Aorta (tissue), 5 donors: ENCODE data around the gene DYNC1H1. TPM values are rescaled to one million over a fixed set of nuclear protein-coding genes. Genes with fewer than 3 reads are reported as not detected.
A peak's percentile ranks its signal among the peaks of the same experiment; 100 is the strongest.

Experiments used
- ATAC-seq: fragments of 200-7000 bp; cut with Tn5 transposase; one replicate; pipeline ENCODE4 v1.9.1; 2022; ENCODE audit warnings: moderate library complexity; ENCODE audit not compliant: low FRiP score
- DNase-seq, 2 donors: peaks; one replicate each; pipeline ENCODE4 v3.0.0-alpha.2; 2020
- H3K27ac ChIP-seq, 2 donors: one replicate each; pipeline ENCODE4 v1.5.1; 2013; ENCODE audit warnings: low read length in 2 of 2, mild to moderate bottlenecking in 2 of 2, moderate library complexity in 2 of 2, control low read depth in 1 of 2, inconsistent platforms in 1 of 2, low read depth in 1 of 2
- H3K27me3 ChIP-seq, 2 donors: one replicate each; pipeline ENCODE4 v1.6.1; 2013; ENCODE audit warnings: control low read depth in 1 of 2, low read length in 1 of 2, mild to moderate bottlenecking in 1 of 2, moderate library complexity in 1 of 2; ENCODE audit not compliant: insufficient read depth in 2 of 2, control insufficient read depth in 1 of 2
- H3K36me3 ChIP-seq, 2 donors: one replicate each; pipeline ENCODE4 v1.6.1; 2013; ENCODE audit warnings: control low read depth in 1 of 2, low read length in 1 of 2, mild to moderate bottlenecking in 1 of 2; ENCODE audit not compliant: insufficient read depth in 2 of 2, control insufficient read depth in 1 of 2
- H3K4me1 ChIP-seq, 2 donors: one replicate each; pipeline ENCODE4 v1.6.1; 2013; ENCODE audit warnings: low read length in 2 of 2, control low read depth in 1 of 2, mild to moderate bottlenecking in 1 of 2, moderate library complexity in 1 of 2; ENCODE audit not compliant: insufficient read depth in 2 of 2, control insufficient read depth in 1 of 2
- H3K4me3 ChIP-seq, 2 donors: one replicate each; pipeline ENCODE4 v1.5.1; 2013; ENCODE audit warnings: low read length in 2 of 2, control low read depth in 1 of 2, mild to moderate bottlenecking in 1 of 2
- H3K9me3 ChIP-seq: one replicate; pipeline ENCODE4 v1.6.1; 2013; ENCODE audit warnings: mild to moderate bottlenecking, low read length; ENCODE audit not compliant: control insufficient read depth
- WGBS, 2 donors: extraction: QIAGEN DNeasy Blood & Tissue Kit; methylation state at CpG; one replicate each; pipeline ENCODE4 v1.1.7; 2013; 5-methylcytosine and 5-hydroxymethylcytosine counted together
- intact Hi-C, 2 donors: fragments of 100-400 bp; cut with DNase I; formaldehyde crosslinking; loops; one replicate each; pipeline versions ENCODE4 v1.14.2 to v1.15.0; 2022
- polyA plus RNA-seq, 2 donors: library from polyadenylated mRNA; stranded (reverse); fragments of 200-250 nt; gene quantifications; one replicate each; pipeline ENCODE4 v1.2.3, GENCODE V29; 2013
- total RNA-seq, 2 donors: library from RNA; stranded (reverse); fragmentation: NEBNext Ultra II Directional; extraction: Animal tissue kit (Norgen Biotek cat#: 25700); gene quantifications; one replicate each; pipeline ENCODE4 v1.2.1, GENCODE V29; 2021
- donor health status: healthy with polysubstance abuse.
- donor health status: Bipolar disorder and iron deficiency.
- donor health status: DM: no; HTN: no; CAD: no.
- donor health status: DM: no; HTN: no; CAD: no.
- donor health status: DM: yes; HTN: yes; CAD: no.

The DYNC1H1 gene
- total and polyA plus RNA-seq, 4 donors: 26.5 to 481 (median 301) TPM

DNA sequence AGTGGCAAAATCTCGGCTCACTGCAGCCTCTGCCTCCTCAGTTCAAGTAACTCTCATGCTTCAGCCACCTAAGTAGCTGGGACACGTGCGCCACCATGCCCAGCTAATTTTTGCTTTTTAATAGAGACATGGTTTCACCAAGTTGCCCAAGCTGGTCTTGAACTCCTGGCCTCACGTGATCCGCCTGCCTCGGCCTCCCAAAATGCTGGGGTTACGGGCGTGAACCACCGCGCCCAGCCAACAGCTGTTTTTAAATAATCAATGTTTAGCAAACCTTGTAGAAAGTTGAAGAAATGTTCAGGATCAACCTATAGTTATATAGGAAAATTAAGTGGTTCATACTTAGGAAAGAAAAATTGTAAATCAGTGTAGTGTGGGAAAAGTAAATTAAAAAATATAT lies 128.4 kb downstream of the DYNC1H1 start:
- no peaks in the 10 kb centered on the region for H3K9me3 ChIP-seq
- H3K27ac ChIP-seq: no peak overlapping the region
- H3K4me1 ChIP-seq: no peaks in the 10 kb centered on the region
- ATAC-seq (no peak), DNase-seq (no peak)
- H3K36me3 ChIP-seq: no peaks in the 10 kb centered on the region
- H3K27me3 ChIP-seq: no peaks in the 10 kb centered on the region
- intact Hi-C loops: loop anchor here in 1 of 2 donors (10.0 kb wide), 1 partner anchor 388 kb away; no protein-coding TSS in a partner anchor
- H3K4me3 ChIP-seq: no peak overlapping the region
- WGBS, 2 donors: 91 to 93% methylated on average over 10 of the region's 10 CpGs

DNA sequence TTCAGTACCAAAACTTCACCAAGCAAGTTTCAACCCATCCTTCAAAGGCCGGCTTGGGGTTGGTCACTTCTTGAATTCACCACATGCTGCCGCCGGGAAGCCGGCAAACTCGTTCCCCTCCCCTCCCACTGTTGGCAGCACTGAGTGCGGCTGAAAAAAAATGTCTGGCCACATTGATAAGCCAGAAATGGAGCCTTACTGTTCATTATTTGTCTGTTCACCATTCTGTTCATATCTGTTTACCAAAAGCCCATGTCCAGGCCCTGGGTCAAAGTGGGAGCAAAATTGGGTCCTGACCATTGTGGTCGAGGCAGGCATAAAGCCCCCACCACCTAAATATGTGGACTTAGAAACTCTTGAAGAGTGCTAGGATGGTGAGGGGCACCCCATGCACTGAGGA lies 129.7 kb downstream of the DYNC1H1 start:
- Histone ChIP-seq H3K4me1 (no peaks in the 10 kb centered on the region), H3K4me3 (no peak overlapping the region), H3K27me3 (no peaks in the 10 kb centered on the region), H3K9me3 (no peaks in the 10 kb centered on the region), H3K36me3 (no peaks in the 10 kb centered on the region), H3K27ac (no peak overlapping the region)
- DNase-seq: peak in 1 of 2 donors; percentile 57
- 43 to 57% methylated on average over 7 of the region's 7 CpGs for WGBS, 2 donors
- no peak for ATAC-seq
- intact Hi-C loops: loop anchor here in 1 of 2 donors (10.0 kb wide), 1 partner anchor 389 kb away; no protein-coding TSS in a partner anchor

DNA sequence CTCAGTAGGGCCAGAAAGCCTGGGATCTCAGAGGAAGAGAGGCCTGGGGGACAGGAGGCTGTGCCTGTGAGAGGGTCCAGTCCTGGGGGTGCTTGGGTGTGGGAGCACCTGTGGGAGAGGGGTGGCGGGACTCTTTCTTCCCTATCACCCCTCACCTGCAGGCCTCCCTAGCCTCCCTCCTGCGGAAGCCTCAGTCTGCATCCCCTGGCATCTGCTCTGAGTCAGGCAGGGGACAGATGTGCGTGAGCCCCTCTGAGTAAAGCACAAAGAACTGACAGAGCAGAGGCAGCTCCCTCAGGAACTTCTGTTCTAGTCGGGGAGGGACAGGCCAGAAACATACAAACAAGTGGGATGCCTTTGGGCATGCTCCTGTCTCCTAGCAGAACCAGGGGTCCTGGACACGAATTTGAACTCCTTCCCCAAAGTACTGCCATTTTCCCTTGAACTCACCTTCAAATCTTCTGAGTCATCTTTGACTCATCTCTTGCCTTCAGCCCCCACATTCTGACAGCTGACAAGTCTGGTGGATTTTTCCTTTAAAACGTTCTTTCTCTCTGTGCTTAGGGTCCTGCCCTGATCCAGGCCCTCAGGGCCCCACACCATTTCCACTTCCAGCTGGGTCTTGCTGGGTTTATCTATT lies 131.0 kb downstream of the DYNC1H1 start:
- H3K9me3 ChIP-seq: no peaks in the 10 kb centered on the region
- DNase-seq (no peak), ATAC-seq (no peak)
- H3K36me3 ChIP-seq: no peaks in the 10 kb centered on the region
- H3K27ac ChIP-seq: no peak overlapping the region
- WGBS, 2 donors: 85 to 88% methylated on average over 6 of the region's 6 CpGs
- H3K4me3 ChIP-seq: no peak overlapping the region
- H3K27me3 ChIP-seq: no peaks in the 10 kb centered on the region
- intact Hi-C loops: loop anchor here (5.0 to 10.0 kb wide), 2 partner anchors 48 to 391 kb away; no protein-coding TSS in a partner anchor
- no peaks in the 10 kb centered on the region for H3K4me1 ChIP-seq

DNA sequence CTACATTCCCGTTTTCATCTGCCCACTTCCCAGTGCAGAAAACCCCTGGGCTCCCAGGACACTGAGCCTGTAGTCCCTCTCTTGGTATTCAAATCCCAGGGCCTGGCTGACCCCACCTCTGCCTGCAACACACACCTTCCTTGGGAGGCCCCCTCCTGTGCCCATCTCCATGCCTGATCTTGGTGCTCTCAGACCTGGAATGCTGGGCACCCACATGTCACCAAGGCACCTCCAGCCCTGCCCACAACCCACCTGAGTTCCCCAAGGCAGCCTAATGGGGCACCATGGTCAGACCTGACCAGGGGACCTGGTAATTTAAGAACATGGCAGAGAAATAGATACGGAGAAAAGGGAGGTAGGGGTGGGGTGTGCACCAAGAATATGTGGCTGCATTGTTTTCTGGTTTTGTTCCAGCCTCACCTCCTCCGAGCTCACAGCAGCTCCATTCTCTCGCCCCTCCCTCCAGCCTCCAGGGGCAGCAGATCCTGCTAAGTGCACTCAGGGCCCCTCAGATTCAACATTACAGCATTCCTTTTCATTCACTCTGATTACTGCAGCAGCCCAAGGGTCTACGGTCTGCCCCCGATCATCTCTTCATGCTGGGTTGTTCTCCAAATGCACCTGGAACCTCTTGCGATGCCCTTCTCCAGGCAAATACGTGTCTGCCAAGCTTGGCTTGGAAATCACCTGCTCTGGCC lies 131.6 kb downstream of the DYNC1H1 start:
- Histone ChIP-seq H3K4me1 (no peaks in the 10 kb centered on the region), H3K4me3 (no peak overlapping the region), H3K27ac (no peak overlapping the region), H3K36me3 (no peaks in the 10 kb centered on the region), H3K27me3 (no peaks in the 10 kb centered on the region), H3K9me3 (no peaks in the 10 kb centered on the region)
- 29 to 32% methylated on average over 8 of the region's 8 CpGs for WGBS, 2 donors
- DNase-seq: no peak
- intact Hi-C loops: loop anchor here (1.0 to 10.0 kb wide), 3 partner anchors 33 to 391 kb away; no protein-coding TSS in a partner anchor
- ATAC-seq: no peak

DNA sequence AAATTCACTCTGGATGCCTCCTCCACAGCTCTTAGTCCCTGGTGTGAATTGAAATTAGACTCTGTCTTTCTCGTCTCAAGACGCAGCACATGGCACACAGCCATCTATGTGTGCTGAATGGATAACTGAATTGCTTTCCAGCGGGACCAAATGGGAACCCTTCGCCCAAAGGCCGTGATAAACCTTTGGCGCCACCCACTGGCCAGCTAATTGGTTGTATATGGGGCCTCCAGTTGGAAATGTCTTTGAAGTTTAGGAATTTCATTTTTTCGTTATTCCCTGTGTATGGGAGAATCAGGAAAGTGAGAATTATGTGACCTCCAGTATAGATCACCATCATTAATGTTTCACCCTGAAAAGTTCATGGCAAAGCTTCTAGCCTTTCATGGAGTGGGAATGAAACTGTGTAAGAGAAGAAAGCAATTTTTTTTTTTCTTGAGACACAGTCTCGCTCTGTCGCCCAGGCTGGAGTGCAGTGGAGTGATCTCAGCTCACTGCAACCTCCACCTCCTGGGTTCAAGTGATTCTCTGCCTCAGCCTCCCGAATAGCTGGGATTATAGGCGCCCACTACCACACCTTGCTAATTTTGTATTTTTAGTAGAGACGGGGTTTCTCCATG lies 132.3 kb downstream of the DYNC1H1 start:
- H3K9me3 ChIP-seq: no peaks in the 10 kb centered on the region
- 30 to 32% methylated on average over 12 of the region's 12 CpGs for WGBS, 2 donors
- intact Hi-C loops: loop anchor here (1.0 to 10.0 kb wide), 3 partner anchors 33 to 392 kb away; no protein-coding TSS in a partner anchor
- no peaks in the 10 kb centered on the region for H3K4me1 ChIP-seq
- peak; percentile 86 for ATAC-seq
- no peaks in the 10 kb centered on the region for H3K27me3 ChIP-seq
- H3K27ac ChIP-seq: no peak overlapping the region
- H3K36me3 ChIP-seq: no peaks in the 10 kb centered on the region
- DNase-seq: peak; percentile 90 to 95
- H3K4me3 ChIP-seq: no peak overlapping the region

DNA sequence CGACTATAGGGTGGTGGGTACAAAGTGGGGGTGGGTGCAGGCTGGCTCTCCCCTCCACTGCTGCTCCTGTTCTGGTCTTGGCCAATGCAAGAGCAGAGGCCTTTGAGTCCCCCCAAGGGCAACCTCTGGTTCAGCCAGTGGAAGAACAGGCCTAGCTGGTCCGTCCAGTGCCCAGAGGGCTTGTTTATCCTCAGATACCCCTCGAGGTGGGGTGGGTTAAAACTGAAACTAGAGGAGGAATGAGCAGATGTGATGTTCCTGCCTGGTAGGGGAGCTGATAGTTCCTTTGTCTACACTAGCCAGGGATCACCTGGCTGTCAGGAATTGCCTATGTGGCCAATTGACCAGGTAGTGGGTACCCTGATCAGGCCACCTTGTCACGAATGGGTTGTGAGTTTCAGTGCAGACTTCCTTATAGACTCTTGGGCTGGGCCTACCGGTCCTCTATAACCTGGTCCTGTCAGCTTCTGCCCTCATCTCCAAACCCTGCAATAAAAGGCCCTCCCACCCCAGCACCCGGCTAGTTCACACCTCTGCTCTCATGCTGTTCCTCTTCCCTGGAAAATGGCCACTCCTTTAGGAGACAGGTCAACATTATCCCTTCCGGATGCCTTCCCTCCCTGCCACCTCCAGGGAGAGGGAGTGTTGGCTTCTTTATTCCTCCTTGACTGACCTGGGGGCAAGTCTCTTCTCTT lies 133.2 kb downstream of the DYNC1H1 start:
- intact Hi-C loops: loop anchor here (5.0 to 10.0 kb wide), 2 partner anchors 50 to 393 kb away; no protein-coding TSS in a partner anchor
- Histone ChIP-seq H3K9me3 (no peaks in the 10 kb centered on the region), H3K4me3 (no peak overlapping the region), H3K27me3 (no peaks in the 10 kb centered on the region), H3K27ac (no peak overlapping the region), H3K36me3 (no peaks in the 10 kb centered on the region), H3K4me1 (no peaks in the 10 kb centered on the region)
- DNase-seq (peak in 1 of 2 donors; percentile 47), ATAC-seq (no peak)
- WGBS, 2 donors: 77 to 80% methylated on average over 7 of the region's 7 CpGs

DNA sequence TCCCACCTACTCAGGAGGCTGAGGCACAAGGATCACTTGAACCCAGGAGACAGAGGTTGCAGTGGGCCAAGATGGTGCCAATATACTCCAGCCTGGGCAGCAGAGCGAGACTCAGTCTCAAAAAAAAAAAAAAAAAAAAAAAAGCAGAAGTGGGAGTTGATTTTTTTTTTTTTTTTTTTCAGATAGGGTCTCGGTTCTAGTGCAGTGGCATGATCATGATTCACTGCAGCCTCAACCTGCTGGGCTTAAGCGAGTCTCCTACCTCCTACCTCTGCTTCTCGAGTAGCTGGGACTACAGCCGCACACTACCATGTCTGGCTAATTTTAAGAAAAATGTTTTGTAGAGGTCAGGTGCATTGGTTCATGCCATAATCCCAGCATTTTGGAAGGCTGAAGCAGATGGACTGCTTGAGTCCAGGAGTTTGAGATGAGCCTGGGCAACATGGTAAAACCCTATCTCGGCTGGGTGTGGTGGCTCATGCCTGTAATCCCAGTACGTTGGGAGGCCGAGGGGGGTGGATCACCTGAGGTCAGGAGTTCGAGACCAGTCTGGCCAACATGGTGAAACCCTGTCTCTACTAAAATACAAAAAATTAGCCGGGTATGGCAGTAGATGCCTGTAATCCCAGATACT lies 138.8 kb downstream of the DYNC1H1 start:
- H3K27me3 ChIP-seq: no peaks in the 10 kb centered on the region
- H3K4me1 ChIP-seq: no peaks in the 10 kb centered on the region
- no peak for ATAC-seq
- H3K9me3 ChIP-seq: no peaks in the 10 kb centered on the region
- DNase-seq: no peak
- intact Hi-C loops: no loop called here
- no peak overlapping the region for H3K27ac ChIP-seq
- H3K36me3 ChIP-seq: no peaks in the 10 kb centered on the region
- 92 to 94% methylated on average over 10 of the region's 10 CpGs for WGBS, 2 donors
- H3K4me3 ChIP-seq: no peak overlapping the region

DNA sequence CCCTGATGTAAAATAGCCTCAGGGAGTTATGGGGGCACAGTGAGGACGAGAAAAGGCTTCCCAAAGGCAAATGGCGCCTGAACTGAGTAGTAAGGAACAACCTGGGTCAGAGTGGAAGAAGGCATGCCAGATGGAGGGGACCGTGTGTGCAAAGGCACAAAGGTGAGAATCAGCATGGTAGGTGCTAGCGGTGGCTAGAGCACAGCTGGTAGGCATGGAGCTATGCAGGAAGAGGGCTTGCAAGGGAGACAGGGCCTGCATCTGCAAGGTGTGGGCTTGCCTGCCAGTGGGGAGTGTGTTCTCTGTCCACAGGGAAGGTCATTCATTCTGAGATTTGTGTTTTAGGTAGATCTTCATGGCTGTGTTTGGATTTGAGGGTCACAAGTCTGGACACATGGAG lies 141.0 kb downstream of the DYNC1H1 start:
- H3K27ac ChIP-seq: no peak overlapping the region
- 83 to 87% methylated on average over 4 of the region's 4 CpGs for whole genome bisulfite sequencing, 2 donors
- DNase-seq (no peak), ATAC-seq (no peak)
- H3K36me3 ChIP-seq: no peaks in the 10 kb centered on the region
- no peak overlapping the region for H3K4me3 ChIP-seq
- no peaks in the 10 kb centered on the region for H3K27me3 ChIP-seq
- intact Hi-C loops: no loop called here
- no peaks in the 10 kb centered on the region for H3K9me3 ChIP-seq
- no peaks in the 10 kb centered on the region for H3K4me1 ChIP-seq
